Erythroblast (primary cell): ENCODE measurements around the gene RAB11FIP5.
"Not testable (repeated sequence)": the region's sequence is repeated elsewhere in the genome, so short reads cannot be mapped to it uniquely, and the experiment has no call there.

Source experiments
- DNase-seq, 2 experiments: peaks; one replicate each; lab custom pipeline; 2025; lab: John Stamatoyannopoulos, UW
- GATA1 ChIP-seq: IDR thresholded peaks from 2 replicates; pipeline ENCODE4 v1.6.1; 2011; ENCODE audit warnings: low read depth, mild to moderate bottlenecking, control low read depth, low read length, moderate library complexity
- POLR2A ChIP-seq: IDR thresholded peaks from 2 replicates; pipeline ENCODE4 v1.6.1; 2011; ENCODE audit warnings: mild to moderate bottlenecking, low read length

The RAB11FIP5 gene

GRCh38 chr2:73075477-73076373, 37.0 kb downstream of the RAB11FIP5 start:
- no peak for TF ChIP-seq GATA1
- DNase-seq, result no peak

DNA sequence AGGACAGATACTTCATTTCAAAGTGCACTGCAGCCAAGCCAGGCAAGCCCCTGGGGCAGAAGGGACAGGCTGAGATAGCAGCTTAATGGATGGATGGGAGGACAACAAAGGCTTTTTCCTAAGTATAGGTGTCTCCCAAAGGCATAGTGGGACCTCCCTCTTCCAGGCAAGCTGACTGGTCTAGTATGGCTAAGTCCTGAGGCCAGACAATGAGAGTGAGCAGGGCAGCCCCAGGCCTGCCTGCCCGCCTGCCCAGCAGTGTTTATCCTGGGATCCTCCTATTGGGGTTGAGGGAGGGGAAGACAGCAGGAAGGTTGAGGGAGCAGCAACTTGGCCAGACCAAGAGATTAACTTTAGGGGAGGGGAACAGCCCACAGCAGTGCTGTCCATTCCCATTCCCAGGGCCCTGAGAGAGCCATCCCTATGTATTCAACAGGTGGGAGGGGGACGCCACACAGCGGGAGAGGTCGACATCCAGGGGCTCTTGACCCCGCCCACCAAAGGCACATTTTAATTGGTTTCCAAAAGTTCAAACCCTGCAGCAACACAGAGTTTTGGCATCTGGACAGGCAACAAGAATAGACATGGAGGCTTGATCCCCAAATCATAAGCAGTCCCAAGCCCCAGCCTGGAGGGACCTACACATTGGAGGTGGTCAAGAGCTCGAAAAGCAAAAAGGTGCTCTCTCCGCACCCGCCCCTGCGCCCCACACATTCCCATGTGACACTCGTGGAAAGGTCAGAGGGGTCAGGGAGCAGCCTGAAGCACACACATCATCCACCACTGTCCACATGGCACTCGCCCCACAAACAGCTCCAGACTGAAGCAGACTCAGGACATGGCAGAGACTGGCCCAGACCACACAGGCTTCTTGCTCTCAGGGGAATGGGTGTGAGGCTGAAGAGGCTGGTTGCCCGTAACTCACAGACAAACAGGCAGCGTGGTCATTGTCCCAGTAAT, 38.4 kb downstream of the RAB11FIP5 start:
- TF ChIP-seq GATA1 (no peak), POLR2A (no peak)
- no peak for DNase-seq

DNA sequence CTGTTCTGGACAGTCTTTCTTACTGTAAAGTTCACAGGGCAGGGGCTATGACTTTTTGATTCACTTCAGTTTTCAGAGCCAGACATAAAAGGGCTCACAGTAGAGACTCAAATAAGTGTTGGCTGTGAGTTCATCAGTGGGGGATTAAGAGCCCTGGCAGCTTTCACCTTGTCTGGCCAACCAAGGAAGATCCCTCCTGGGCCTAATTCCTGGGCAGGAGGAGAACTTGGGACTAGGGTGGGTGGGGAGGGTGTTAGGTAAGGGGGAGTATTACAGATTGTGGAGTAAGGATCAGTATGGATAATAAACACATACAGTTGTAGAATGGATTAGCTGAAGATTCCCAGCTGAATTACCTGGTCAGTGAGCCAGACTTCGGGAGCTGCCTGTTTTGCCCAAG, 40.3 kb downstream of the RAB11FIP5 start:
- no peak for TF ChIP-seq POLR2A
- no peak for TF ChIP-seq GATA1
- no peak for DNase-seq

DNA sequence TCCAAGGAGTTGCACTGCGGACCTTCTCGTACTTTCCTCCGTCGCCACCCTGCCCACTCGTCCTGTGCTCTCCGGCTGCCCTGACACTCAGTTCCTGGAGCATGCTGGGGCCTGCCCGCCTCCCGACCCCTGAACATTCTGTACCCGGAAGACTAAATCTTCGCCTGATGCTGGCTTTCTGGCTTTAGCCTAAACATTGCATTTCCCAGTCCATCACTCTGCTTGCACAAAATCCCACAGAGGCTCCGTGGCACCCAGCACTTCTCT, 40.7 kb downstream of the RAB11FIP5 start:
- no peak for TF ChIP-seq POLR2A
- no peak for TF ChIP-seq GATA1
- peak in 1 of 2 experiments; percentile 57 for DNase-seq

- TF ChIP-seq GATA1, result peak; percentile 63
- peak; percentile 83 for TF ChIP-seq POLR2A
- peak; percentile 97 to 99 for DNase-seq
These were observed 41.2 kb downstream of the RAB11FIP5 start, which contains the start of gene SFXN5 for GRCh38 chr2:73071360-73072128. SFXN5 (minus strand) TSS chr2:73071712; CDS start chr2:73071705, 7 bp downstream.

- TF ChIP-seq POLR2A (no peak), GATA1 (no peak)
- DNase-seq, result peak; percentile 79 to 89
These were observed 41.9 kb downstream of the RAB11FIP5 start for GRCh38 chr2:73070643-73071359.

DNA sequence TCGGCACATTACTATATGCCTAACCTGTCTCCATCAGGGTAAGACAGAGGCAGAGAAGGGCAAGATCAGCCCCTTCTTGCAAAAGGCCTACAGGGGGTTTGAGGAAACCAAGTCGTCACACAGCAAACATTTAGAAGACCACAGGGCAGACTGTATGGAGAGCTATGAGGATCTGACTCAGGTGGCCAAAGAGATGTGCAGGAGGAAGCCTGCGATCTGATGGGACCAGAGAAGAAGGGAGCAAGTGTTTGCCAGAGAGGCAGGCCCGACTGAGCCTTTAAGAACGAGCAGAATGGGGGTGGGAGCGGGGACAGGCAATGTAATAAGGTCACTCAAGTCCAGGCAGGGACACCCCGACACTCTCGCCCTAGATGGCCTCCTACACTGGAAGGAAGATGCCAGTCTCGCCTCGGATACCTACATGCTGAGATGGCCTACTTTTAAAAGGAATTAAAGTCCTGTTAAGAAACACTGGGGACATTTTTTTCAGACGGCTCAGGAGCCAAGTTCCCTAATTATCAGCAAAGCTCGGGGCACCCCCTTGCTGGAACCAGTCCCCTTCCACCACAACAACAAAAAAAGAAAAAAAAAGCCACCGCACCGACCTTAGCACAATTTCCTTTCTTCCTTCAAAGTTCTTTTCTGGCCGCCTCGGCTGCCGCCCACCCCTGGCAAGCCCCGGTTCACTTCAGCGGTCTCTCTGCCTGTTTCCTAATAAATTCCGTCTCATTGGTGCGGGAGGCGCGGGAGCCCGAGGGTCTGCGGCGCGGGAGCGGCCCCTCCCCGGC, 42.7 kb downstream of the RAB11FIP5 start:
- TF ChIP-seq GATA1 (no peak), POLR2A (peak; percentile 34)
- peak; percentile 74 to 76 for DNase-seq

- peak; percentile 81 to 82 for DNase-seq
- peak; percentile 44 for TF ChIP-seq POLR2A
- TF ChIP-seq GATA1, result no peak
These were observed 43.5 kb downstream of the RAB11FIP5 start for GRCh38 chr2:73069041-73069854.

DNA sequence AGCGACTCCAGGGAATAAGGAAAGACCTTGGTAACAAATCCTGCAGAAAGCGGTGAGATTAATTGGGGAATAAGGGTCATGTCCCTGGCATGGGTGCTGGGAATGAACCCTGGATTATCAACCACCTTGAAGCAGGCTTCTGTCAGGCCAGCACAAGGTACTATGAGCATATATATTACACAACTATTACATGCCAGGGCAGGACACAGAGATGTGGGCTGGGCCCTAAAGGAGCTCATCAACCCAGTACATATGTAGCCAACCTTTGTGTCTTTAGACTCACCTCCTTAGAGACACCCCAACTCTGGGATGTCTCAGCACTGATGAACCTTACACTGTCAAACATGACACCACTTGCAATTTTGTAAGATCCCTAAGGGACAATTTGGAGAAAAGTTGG, 44.6 kb downstream of the RAB11FIP5 start:
- no peak for TF ChIP-seq POLR2A
- TF ChIP-seq GATA1, result no peak
- peak in 1 of 2 experiments; percentile 35 for DNase-seq

DNA sequence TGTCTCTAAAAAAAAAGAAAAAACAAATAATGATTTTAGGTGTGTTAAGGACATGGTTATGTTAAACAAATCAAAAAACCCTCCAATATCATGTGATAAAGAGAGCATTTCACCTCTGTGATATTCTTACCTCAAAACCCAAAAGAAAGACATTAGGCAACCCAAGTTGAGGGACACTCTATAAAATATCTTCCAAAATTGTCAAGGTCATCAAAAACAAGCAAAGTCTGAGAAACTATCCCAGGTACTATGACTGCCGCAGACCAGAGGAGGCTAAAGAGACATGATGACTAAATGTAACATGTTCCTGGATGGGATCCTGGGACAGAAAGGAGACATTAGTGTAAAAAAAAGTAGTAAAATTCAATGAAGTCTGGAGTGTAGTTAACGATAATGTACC, 45.7 kb downstream of the RAB11FIP5 start:
- no peak for DNase-seq
- TF ChIP-seq POLR2A (no peak), GATA1 (no peak)

DNA sequence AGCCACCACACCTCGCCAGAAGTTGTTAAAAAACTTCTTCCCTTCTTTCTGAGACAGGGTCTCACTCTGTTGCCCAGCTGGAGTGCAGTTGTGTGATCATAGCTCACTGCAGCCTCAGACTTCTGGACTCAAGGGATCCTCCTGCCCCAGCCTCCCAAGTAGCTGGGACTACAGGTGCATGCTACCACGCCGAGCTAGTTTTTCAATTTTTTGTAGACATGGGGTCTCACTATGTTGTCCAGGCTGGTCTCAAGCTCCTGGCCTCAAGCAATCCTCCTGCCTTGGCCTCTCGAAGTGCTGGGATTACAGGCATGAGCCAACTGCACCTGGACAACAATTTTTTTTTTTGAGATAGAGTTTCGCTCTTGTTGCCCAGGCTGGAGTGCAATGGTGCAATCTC, 47.7 kb downstream of the RAB11FIP5 start:
- DNase-seq, result not testable (repeated sequence)
